HG03159 (cell line): Measurements from ENCODE around the gene HDGFL1.

Source experiments
- ATAC-seq: cut with Tn5 transposase; IDR thresholded peaks from one replicate; pipeline ENCODE4 v1.9.1; 2021; ENCODE audit warnings: mild to moderate bottlenecking, moderate library complexity; ENCODE audit not compliant: unreplicated experiment

Gene HDGFL1

DNA sequence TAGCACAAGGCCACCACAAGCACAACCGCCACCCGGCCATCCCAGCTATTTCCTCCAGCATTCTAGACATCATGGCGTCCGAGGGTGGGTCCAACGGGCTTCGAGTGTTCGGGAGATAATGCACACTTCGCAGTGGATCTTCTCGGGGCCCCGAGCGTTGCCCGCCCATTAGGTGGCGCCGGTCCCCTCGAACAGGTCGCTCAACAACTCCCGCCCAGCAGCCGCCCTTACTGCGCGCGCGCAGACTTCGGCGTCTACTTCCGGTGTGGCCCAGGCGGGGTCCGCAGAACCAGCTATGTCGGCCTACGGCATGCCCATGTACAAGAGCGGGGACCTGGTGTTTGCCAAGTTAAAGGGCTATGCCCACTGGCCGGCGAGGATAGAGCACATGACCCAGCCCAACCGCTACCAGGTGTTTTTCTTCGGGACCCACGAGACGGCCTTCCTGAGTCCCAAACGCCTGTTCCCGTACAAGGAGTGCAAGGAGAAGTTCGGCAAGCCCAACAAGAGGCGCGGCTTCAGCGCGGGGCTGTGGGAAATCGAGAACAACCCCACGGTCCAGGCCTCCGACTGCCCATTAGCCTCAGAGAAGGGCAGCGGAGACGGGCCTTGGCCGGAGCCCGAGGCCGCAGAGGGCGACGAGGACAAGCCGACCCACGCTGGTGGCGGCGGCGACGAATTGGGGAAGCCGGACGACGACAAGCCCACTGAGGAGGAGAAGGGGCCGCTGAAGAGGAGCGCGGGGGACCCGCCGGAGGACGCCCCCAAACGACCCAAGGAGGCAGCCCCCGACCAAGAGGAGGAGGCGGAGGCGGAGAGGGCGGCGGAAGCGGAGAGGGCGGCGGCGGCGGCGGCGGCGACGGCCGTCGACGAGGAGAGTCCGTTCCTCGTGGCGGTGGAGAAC is at the start of gene HDGFL1:
Gene HDGFL1 (plus strand): TSS at position 286 of the 904 bp plus-strand sequence. CDS start 10 bp downstream, at position 296.
- no peak for ATAC-seq

DNA sequence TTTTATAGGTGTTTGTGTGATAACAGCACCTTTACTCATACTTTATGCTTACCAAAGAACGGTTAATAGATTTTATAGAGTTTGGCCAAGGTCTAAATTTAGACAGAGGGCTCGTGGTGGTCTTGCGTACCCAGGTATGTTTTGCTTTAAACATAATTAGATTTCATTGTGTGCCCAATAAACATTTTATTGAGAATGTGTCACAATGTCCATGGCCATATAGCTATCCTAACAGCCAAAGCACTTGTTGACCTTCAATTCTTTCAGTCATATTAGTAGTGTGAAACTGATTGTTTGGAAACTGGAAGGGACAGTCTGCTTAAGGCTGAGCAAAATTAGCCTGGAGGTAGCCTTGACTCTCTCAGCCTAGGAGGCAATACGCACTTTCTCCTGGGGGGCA is 48.3 kb upstream of the HDGFL1 start:
- no peak for ATAC-seq

DNA sequence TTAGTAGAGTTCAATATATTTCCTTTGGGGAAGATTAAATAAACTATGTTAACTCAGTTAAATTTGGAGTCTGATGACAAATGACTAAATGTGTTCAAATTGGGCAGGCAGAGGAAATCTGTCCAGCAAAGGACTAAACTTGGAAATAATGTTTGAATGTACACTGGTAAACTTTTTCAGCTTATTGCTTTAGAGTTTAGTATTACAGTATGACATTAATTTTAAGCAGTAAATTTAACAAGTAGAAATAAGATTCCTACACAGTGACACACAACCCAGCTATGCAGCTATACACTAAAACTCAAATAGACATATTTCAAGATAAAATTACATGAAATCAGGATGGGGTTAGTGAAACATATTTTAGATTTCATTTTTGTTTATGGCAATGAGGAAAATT is 42.6 kb upstream of the HDGFL1 start:
- no peak for ATAC-seq

DNA sequence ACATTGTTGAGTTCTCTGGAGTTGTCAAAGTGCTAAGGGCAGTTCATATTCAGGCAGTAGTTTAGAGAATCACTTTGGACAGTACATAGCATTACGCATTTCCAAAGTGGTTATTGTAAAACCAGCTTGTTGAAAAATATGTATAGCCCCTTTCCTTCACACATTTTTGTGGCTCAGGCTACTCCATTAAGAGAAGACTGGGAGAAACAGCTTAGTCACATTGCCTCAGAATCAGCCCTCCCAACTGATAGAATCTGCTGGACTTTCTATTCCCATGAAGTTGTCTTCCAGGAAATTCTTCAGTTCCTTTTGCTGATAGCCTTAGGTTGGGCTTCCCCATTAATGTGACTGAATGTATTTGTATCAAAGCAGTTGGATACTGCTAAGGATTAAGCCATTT is 39.5 kb upstream of the HDGFL1 start:
- ATAC-seq, result no peak

DNA sequence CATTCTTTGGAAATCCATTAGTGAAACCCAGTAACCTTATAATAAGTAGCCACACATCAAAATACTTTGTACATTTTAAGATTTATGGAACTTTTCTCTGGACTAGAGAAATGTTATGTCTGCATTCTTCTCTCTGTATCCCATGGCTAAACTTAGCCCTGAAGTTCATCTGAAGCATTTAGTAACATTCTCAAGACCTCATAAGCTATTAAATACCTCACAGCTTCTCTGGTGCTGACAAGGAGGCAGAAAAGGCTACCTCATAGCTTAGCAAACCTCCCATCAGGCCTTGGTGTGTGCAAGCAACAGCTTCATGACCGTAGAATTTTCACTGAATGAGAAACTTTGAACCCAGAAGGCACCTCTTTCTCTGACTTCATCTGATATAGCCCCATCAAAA is 38.9 kb upstream of the HDGFL1 start:
- ATAC-seq, result no peak

DNA sequence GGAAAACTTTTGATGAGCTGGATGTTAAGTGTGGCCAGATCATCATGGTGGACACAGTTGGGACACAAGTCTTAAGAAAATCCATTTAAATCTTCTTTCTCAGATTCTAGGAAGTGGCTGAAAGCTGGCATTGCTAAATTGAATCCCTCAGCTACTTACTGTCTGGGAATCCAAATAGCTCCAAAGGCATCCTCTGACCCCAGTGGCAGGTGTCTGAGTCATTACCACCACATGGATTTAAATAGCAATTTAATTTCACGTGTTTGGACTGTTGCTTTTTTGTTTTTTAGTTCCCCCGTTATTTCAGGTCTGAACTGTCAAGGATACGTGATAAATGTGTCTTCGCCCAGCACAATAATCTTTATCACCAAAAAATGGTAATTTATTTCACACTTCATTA is 33.2 kb upstream of the HDGFL1 start:
- ATAC-seq, result no peak

DNA sequence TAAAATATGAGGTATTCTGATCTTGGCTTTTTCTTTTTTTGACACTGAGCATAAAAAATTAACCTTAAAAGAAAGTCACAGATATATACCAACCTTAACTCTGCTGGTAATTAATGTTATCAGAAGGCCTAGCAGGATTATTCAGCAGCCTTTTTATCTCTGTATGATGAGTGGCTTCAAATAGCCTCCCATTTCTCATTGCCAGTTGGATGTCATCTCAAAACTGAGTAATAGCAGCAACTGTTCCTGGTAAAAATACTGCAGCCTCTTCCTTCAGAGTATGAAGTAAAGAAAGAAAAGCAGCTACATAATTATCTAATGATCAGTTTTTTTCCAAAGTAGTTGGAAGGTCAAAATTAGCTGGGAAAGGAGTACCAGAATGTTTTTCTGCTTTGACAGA is 24.9 kb upstream of the HDGFL1 start:
- no peak for ATAC-seq

DNA sequence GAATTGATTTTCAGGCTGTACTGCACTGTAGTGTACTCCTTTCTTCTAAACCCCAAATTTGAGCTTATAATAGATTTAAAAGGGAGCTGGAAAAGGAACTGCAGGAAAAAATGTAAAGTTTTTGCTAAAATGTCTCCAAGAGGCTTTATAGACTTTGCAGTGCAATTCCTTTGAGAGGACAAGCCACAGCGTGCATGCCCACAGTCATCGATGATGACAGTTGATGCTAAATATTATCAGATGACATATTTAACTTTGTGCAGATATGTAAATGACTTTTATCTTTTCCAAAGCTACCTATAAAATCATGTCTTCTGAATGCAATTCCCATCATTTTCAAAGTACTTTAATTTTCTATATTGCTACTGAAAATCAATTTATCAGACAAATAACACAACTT is 24.3 kb upstream of the HDGFL1 start:
- no peak for ATAC-seq

DNA sequence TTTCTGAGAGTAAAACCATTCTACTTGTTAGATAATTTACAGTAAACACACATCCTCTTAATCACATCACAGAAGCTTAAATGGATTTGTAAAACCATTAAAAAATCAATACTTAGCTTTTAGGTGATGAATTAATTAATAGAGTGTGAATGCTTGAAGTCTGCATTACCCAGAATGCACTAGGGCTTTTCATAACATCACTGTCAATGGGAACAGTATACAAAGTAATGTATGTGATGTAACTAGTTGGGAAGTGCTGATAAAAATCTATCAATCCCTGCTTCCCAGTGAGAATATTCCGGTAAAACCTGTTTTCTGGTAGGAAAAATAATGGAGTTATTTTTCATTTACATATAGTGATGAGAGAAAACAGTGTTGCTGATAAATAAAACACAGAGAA is 23.1 kb upstream of the HDGFL1 start:
- no peak for ATAC-seq

DNA sequence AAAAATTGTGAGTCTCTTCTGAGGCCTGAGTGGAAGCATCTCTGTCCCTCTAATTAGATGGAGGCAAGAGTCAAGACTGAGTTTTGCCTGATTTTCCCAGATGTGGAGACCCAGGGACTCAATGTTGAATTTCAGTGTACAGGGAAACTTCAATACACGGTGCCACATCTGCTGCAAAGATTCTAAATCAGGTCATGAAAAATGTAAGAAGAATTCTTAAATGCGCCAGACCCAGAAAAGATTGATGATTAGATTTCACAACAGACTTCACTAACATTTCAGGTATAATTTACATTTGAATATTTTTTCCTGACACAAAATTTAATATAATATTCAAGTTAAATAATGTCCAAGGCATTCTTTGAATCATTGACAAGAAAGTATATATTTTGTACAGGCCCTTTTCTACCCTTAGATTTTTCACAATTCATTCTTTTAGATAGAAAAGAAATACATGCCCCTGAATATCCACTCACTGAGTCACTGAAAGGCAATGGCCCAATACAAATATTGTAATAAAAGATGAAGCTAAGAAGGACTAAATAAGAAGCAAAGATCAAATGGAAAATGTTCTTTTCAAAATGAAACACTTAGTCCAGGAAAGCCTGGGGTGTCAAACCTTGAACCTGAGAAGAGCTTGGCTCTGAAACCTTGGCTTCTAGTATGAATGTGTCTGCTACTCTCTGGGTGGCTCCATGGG is 18.2 kb upstream of the HDGFL1 start:
- ATAC-seq, result no peak

DNA sequence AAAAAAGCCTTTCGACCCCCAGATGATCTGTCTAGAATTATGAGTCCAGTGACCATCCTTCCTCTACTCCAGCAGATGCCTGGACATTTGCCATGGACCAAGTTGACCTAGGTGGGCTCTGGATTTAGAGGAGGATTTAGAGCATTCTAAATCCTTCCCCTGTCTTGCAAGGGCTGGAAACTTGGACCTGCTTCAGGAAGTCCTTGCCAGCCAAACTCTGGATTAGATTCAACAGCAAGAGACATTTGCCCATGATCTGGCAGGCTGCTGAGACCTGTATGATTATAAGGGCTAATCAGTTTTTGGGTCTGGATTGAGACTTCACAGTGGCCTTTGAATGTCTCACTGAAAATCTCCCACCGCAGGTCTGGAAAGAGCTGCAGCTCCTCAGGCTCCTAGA is 13.1 kb upstream of the HDGFL1 start:
- no peak for ATAC-seq

DNA sequence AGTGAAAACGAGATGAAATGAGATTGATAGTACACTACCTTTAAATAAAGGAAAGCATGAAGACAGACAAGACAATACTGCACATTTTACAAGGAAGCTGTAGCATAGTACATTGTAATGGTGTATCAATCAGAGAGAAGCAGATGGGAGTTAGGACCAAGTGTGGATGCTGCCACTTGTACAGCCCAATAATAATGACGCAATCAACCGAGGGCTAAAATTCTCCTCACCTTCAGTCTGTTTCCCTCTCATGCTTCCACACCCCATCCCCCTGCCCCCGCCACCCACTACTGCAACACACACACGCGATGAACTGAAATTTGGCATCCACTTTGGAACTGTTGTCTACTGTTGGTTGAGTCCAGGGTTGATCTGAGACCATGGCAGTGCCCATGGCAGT is 12.4 kb upstream of the HDGFL1 start:
- no peak for ATAC-seq

DNA sequence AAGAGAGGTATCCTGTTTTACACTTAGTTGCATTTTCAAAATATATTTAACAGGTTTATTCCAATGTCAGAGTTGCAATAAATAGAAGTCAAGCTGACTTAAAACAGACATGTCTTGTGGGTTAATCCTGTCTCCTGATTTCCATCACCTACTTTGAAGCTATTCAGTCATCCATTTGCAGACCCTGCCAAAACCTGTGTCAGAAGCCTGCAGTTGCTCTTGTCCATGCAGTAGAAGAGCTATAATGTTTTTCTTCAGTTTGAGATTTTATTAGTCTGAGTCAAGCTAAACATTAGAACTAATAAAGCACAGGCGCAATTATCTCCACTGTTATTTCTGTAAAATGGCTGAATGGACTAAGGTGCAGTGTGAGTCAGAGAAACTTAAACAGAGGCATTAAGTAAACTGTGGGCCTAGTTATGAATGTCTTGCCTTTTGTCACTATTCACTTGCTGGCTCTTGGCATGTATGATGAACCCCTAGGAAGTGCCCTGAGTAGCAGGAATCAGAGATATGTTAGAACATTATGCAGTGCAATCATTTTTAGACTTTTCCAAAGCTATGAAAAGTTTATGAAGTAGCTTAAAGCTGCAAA is 11.0 kb upstream of the HDGFL1 start:
- no peak for ATAC-seq

DNA sequence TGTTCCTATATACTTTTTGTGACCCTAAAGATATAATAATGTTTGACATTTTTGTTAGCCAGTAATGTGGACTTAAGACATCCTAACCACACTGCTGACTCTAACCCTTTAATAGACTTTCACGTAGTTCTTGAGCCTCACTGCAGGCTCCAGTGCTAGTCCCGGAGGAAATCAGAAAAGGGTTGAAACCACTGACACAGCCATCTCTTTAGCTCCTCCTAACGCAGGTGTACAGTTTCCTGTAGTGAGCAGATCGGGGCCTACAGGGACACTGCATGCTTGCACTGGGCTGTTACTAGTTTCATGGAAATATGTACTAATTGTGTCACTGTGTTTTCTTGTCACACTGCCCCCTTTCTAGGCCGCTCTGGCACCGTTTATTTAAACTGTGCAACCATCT is 512 bp upstream of the HDGFL1 start:
- ATAC-seq, result no peak

DNA sequence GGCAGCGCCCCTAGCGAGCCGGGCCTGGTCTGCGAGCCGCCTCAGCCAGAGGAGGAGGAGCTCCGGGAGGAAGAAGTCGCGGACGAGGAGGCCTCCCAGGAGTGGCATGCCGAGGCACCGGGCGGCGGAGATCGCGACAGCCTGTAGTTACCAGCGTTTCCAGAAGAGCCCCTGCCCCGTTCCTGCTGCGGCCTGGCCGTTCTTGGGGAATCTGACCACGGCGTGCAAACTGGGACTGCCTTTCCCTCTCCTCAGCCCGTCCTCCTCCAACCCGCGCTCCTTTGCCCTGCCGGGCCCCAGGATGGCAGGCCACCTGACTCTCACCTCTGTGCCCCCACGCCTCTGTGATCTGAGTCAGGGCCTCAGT is 802 bp downstream of the HDGFL1 start:
- ATAC-seq, result no peak

DNA sequence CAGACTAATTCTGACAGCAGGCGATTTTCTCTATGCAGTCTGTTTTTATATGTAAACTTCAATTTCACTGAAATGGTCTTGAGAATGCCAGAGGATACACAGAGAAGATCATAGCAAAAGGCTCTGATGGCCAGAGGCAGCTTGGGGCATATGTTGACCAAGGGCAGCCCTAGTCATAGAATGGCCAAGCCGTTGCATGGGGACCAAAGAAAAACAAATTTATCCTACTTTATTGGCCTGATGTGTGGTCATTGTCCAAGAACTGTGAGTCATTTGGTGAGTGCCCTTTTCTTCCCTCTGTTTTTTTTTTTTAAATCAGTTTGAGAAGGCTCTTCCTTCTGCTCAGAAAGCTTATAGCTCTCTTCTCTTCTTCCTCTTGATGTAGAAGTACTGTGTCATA is 5.8 kb downstream of the HDGFL1 start:
- ATAC-seq, result no peak

DNA sequence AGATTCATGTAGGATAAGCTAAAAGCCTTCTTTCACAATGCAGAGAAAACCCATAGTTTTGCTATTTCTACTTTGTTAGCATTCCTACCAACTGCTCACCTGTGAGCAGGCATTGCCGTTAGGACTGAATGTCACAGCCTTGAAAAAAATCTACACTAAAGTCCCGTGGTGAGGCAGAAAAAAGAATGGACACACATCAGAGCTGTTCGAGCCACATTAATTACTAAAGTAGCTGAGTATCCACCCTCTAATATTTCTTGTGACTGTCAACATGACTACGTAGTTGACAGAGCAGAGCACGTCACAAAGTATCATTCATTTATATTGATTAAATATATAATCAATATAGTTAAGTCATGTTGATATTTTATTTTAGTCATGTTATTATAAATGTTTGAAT is 10.1 kb downstream of the HDGFL1 start:
- no peak for ATAC-seq

DNA sequence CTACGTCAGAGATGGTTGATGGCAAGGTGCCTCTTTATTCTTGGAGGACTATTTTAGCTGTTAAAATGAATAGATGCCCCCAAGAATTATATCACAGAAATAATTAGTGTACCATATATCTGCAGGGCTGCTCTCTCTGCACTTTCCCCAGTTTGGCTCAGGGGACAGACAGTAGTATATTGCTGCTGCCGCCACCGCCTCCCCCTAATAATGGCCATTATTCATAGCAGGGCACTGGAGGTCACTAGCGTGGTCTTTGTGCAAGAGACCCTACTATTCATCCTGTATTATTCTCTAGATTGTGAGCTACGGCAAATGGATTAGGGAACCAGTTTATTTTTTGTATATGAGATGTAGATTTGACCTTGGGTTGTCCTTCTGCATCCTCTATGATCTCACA is 11.0 kb downstream of the HDGFL1 start:
- ATAC-seq, result no peak

DNA sequence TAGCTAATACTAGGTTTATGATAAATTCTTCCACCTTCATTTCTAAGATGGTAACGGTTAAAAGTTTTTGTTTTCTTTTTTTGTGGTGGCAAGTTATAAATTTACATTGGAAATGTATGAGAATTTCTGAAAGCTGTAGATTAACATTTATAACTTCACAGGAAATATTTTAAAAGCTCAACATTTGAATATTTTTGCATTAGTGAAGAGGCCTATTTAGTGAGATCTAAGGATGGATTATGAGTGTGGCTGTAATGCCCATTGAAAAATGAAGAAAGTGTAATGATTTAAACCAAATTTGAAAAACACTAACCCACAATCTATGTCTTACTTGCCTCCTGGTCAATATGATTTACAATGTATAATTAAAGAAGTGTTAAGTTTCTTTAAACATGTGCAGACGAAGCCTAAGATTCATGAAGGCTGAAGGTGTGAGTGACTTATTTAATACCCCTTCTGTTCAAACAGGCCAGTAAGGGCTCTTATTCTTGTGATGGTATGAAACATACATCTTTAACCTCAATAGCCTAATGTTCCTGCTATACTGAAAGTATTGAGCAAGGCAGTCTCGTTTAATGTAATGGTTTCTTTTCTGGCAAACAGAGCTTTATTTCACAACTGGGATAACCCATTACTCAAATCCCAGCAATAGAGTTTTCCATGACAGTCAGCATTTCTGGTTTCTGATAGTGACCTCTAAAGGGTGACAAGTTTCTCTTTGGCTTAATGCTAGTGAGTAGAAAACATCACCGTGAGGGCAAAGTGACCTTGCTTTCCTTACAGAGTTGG is 13.2 kb downstream of the HDGFL1 start:
- no peak for ATAC-seq

DNA sequence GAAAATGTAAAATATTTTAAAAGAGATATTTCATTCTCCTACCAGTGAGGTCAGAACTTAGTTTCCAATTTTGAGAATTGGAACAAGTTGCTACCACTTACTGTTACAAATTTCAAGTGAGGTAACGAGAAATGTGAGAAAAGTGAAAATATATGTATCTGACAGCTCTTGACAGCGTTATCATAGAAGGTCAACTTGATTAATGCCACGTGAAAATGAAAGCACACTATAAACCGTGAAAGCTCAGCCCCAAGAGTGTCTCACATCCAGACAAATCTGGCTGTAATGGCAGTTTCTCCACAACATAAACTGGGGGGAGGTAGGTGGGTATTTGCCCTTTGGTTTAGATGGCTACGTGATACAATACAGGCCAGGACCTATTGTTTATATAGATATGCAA is 13.9 kb downstream of the HDGFL1 start:
- ATAC-seq, result no peak

DNA sequence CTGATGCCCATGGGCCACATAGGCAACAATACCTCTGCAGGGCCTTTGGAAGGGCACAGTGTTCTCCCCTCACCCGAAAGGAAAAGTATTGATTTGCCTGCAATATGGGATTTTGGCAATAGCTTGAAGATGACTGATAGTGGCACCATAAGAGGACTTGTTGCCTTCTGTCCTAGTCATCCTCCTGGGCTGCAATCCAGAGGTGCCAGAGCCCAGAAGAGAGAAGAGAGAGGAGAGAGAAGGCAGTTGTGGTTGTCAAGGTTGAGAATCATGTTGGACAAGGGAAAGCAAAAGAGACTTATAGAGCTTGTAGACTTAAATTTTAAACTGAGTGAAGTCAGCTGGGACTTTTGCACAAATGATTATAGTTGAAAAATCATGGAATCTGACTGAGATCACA is 14.6 kb downstream of the HDGFL1 start:
- ATAC-seq, result no peak
